ENCODE data around the gene ZNF280D. TPM values are rescaled to one million over a fixed set of nuclear protein-coding genes. Genes with fewer than 3 reads are reported as not detected.

The ZNF280D gene
- total RNA-seq, 1 experiment from 2014 or later = 28.7 TPM

- Histone ChIP-seq H3K4me1 (no peaks in the 10 kb centered on the region), H3K36me3 (ENCODE audit: control insufficient read depth, insufficient read depth, low read length) (no peaks in the 10 kb centered on the region), H3K4me3 (ENCODE audit: low read depth, low read length) (no peak overlapping the region), H3K9me3 (no peaks in the 10 kb centered on the region), H3K27me3 (replicated peaks; ENCODE audit: control insufficient read depth, insufficient read depth, low read length) (no peaks in the 10 kb centered on the region)
- Mint-ChIP-seq H3K4me1 (ENCODE audit: low read depth, unreplicated experiment) (peaks cover 11% of the 10 kb centered on the region), H3K9me3 (ENCODE audit: unreplicated experiment) (no peaks in the 10 kb centered on the region), H3K4me3 (ENCODE audit: unreplicated experiment) (no peak overlapping the region), H3K27ac (ENCODE audit: unreplicated experiment) (no peak overlapping the region), H3K36me3 (ENCODE audit: insufficient read depth, unreplicated experiment) (no peaks in the 10 kb centered on the region), H3K27me3 (ENCODE audit: insufficient read depth, unreplicated experiment) (no peaks in the 10 kb centered on the region)
- CTCF ChIA-PET = no interaction called here
- TF ChIP-seq CTCF (IDR thresholded peaks at IDR 0.05; ENCODE audit: insufficient read depth in 1 of 2, low read depth in 1 of 2, low read length in 1 of 2, severe bottlenecking in 1 of 2, unreplicated experiment in 1 of 2) = no peak
- DNase-seq = peak in 1 of 2 experiments; percentile 23
- POLR2A ChIA-PET = no interaction called here
- intact Hi-C loops (cut with micrococcal nuclease; ENCODE audit: unreplicated experiment) = loop anchor here (1.0 kb wide), 1 partner anchor 40 kb away; the partner anchor contains the start of gene ZNF280D
- no TSS peak for BruUV-seq (replicated peaks)
Measured at GRCh38 chr15:56772868-56773639, 39.7 kb upstream of the ZNF280D start.

GRCh38 chr15:56770173-56770572, 36.9 kb upstream of the ZNF280D start:
- H3K9me3 ChIP-seq = no peaks in the 10 kb centered on the region
- no peaks in the 10 kb centered on the region for H3K9me3 Mint-ChIP-seq (ENCODE audit: unreplicated experiment)
- no peak overlapping the region for H3K27ac Mint-ChIP-seq (ENCODE audit: unreplicated experiment)
- ChIA-PET CTCF (no interaction called here), POLR2A (no interaction called here)
- no peaks in the 10 kb centered on the region for H3K4me1 ChIP-seq
- no peak overlapping the region for H3K4me3 ChIP-seq (ENCODE audit: low read depth, low read length)
- H3K27me3 ChIP-seq (replicated peaks; ENCODE audit: control insufficient read depth, insufficient read depth, low read length) = no peaks in the 10 kb centered on the region
- H3K4me1 Mint-ChIP-seq (ENCODE audit: low read depth, unreplicated experiment) = peaks cover 11% of the 10 kb centered on the region
- DNase-seq = no peak
- no peak overlapping the region for H3K4me3 Mint-ChIP-seq (ENCODE audit: unreplicated experiment)
- no peaks in the 10 kb centered on the region for H3K36me3 Mint-ChIP-seq (ENCODE audit: insufficient read depth, unreplicated experiment)
- peaks cover 3% of the 10 kb centered on the region for H3K27me3 Mint-ChIP-seq (ENCODE audit: insufficient read depth, unreplicated experiment)
- no TSS peak for BruUV-seq (replicated peaks)
- no peaks in the 10 kb centered on the region for H3K36me3 ChIP-seq (ENCODE audit: control insufficient read depth, insufficient read depth, low read length)
- no peak for TF ChIP-seq CTCF (IDR thresholded peaks at IDR 0.05; ENCODE audit: insufficient read depth in 1 of 2, low read depth in 1 of 2, low read length in 1 of 2, severe bottlenecking in 1 of 2, unreplicated experiment in 1 of 2)
- intact Hi-C loops (cut with micrococcal nuclease; ENCODE audit: unreplicated experiment) = no loop called here

- H3K27ac Mint-ChIP-seq (ENCODE audit: unreplicated experiment) = no peak overlapping the region
- POLR2A ChIA-PET = no interaction called here
- intact Hi-C loops (cut with micrococcal nuclease; ENCODE audit: unreplicated experiment) = no loop called here
- DNase-seq = no peak
- CTCF ChIA-PET = no interaction called here
- H3K9me3 ChIP-seq = no peaks in the 10 kb centered on the region
- no peak overlapping the region for H3K4me3 ChIP-seq (ENCODE audit: low read depth, low read length)
- H3K4me1 ChIP-seq = no peaks in the 10 kb centered on the region
- TF ChIP-seq CTCF (IDR thresholded peaks at IDR 0.05; ENCODE audit: insufficient read depth in 1 of 2, low read depth in 1 of 2, low read length in 1 of 2, severe bottlenecking in 1 of 2, unreplicated experiment in 1 of 2) = no peak
- no peaks in the 10 kb centered on the region for H3K9me3 Mint-ChIP-seq (ENCODE audit: unreplicated experiment)
- H3K36me3 Mint-ChIP-seq (ENCODE audit: insufficient read depth, unreplicated experiment) = no peaks in the 10 kb centered on the region
- no TSS peak for BruUV-seq (replicated peaks)
- no peaks in the 10 kb centered on the region for H3K36me3 ChIP-seq (ENCODE audit: control insufficient read depth, insufficient read depth, low read length)
- no peaks in the 10 kb centered on the region for H3K27me3 ChIP-seq (replicated peaks; ENCODE audit: control insufficient read depth, insufficient read depth, low read length)
- peaks cover 3% of the 10 kb centered on the region for H3K27me3 Mint-ChIP-seq (ENCODE audit: insufficient read depth, unreplicated experiment)
- no peaks in the 10 kb centered on the region for H3K4me1 Mint-ChIP-seq (ENCODE audit: low read depth, unreplicated experiment)
- no peak overlapping the region for H3K4me3 Mint-ChIP-seq (ENCODE audit: unreplicated experiment)
Measured at GRCh38 chr15:56767315-56767714, 34.0 kb upstream of the ZNF280D start.

Measured in Caco-2 (cell line).